Epidermal melanocyte (primary cell): Measurements from ENCODE around the gene BNIP5.

ENCODE experiments used
- DNase-seq: peaks from one replicate; pipeline ENCODE4 v3.0.0; 2011; ENCODE audit warnings: low spot score; ENCODE audit not compliant: insufficient read length

The BNIP5 gene

DNA sequence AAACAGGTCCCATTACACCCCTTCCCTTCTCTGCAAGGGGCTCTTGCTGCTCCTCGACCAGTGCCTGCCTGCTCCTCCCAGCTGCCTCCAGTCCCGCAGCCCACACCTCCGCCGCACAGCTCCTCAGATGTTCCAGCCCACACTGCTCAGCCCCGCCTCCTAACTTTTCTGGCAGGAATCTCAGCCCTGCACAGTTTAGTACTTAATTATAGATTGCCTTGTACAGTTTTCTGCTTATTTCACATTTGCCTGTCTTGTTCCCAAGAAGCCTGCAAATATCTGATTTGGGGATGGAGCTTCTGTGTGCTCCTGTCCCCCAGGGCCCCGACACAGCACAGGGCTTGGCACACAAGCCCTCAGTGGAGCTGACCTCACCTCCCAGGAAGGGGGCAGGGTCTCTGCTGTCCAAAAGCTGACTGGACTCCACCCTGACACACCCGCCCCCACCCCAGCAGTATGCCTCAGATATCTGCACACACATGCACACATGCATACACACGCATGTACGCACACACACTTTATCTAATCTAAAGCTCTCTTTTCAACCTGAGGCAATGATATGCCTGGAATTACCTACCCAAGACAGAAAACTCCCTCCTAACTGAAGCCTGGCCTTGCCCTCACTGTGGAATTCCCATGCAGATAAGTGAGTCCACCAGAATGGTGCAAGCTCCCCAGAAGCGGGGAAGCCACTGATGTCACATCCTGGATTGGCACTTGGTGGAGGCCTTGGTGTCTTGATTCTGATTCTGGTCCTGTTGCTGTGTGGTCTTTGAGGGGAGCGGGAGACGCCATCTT, 68.0 kb downstream of the BNIP5 start:
- no peak for DNase-seq

DNA sequence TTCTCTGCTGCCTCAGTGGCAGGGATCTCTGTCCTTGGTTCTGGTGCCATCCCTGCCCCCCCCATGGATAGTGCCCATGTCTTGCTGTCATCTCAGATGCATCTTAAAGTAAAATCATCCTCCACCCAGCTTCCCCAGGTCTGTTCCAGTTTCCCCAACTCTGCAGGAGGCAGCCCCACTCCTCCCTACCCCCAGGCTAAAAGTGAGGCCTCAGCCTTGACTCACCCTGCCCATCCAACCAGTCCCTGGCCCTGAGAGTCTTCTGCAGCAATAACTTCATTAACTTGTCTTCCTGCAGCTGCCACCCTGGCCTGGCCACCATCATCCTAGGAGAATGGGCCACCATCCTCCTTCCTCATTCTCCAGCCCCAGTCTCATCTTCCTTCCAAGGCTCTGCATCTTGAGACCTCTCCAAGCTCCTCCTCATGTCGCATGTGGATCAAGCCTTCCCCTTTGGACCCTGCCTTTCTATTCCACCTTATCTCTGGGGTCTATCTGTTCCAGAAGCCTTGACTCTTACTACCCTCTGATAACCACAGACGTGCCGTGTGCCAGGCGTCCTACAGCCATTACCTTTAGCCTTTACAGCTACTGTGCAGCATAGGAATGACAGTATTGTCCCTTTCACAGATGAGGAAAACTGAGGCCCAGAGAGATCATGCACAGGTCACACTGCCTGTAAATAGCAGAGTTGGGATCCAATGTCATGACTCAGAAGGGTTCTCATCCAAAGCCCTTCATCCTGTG, 68.8 kb downstream of the BNIP5 start:
- no peak for DNase-seq

DNA sequence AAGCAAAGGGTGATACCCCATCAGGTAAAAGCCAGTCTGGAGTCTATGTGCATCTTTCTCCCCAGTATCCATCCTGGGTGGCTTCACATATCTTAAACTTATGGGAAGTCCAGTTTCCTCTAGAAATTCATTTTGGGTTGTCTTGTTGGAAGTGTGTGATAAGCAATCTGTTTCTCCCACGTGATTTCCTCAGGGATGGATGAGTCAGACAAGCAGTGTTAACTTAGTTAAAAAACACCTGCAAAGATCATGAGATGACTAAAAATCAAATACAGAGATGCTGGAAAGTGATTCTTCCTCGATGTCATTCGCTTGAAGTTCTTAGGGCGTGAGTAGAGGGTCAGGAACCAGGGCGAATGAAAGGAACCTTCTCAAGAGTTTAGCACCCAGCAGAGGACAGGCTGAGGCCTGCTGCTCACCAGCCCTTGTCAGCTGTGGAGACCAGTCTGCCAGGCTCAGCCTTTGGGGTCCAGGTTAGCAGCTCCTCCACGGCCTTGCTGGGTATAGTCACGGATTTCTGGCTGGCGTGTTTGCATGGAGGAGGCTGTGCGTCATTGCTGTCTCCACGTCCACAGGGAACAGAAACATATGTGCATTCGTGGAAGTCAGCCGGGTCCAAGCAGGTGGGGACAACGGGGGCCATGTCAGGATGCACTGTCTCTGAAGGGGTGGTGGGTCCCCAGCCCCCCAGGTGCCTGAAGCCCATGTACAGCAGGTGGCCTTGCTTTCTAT, 69.6 kb downstream of the BNIP5 start:
- no peak for DNase-seq
